ENCODE results near the gene PBXIP1. TPM values are rescaled to one million over a fixed set of nuclear protein-coding genes. Genes with fewer than 3 reads are reported as not detected.
A peak's percentile ranks its signal among the peaks of the same experiment; 100 is the strongest.

PBXIP1 gene
- total and polyA plus RNA-seq, 2 of the 13 experiments (the other 11 are each of a cell fraction or from before 2014, with no cell fraction given): 16.3 to 31.9 TPM

- TF ChIP-seq, protein P1, sequence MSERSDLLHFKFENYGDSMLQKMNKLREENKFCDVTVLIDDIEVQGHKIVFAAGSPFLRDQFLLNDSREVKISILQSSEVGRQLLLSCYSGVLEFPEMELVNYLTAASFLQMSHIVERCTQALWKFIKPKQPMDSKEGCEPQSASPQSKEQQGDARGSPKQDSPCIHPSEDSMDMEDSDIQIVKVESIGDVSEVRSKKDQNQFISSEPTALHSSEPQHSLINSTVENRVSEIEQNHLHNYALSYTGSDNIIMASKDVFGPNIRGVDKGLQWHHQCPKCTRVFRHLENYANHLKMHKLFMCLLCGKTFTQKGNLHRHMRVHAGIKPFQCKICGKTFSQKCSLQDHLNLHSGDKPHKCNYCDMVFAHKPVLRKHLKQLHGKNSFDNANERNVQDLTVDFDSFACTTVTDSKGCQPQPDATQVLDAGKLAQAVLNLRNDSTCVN (CRISPR knock-in tag; IDR thresholded peaks at IDR 0.05; ENCODE audit: borderline replicate concordance): no peak
- TF ChIP-seq ZNF547 (CRISPR knock-in tag; IDR thresholded peaks at IDR 0.05): no peak
- TF ChIP-seq ZZZ3 (CRISPR knock-in tag; IDR thresholded peaks at IDR 0.05; ENCODE audit: borderline replicate concordance): peak; percentile 41; the same call in 1 of the 2 replicates
- no peak for TF ChIP-seq ZNF12 (CRISPR knock-in tag; IDR thresholded peaks at IDR 0.05)
- no peak for TF ChIP-seq ZNF264 (CRISPR knock-in tag; IDR thresholded peaks at IDR 0.05)
- TF ChIP-seq BRF2 (CRISPR knock-in tag; IDR thresholded peaks at IDR 0.05): peak; percentile 66; the same call in 1 of the 2 replicates
- TF ChIP-seq ZNF281 (CRISPR knock-in tag; IDR thresholded peaks at IDR 0.05; ENCODE audit: borderline replicate concordance): no peak; the same call in 1 of the 2 replicates
- no peak for TF ChIP-seq ZBTB25 (CRISPR knock-in tag; IDR thresholded peaks at IDR 0.05)
- TF ChIP-seq PRDM10 (CRISPR knock-in tag; IDR thresholded peaks at IDR 0.05; ENCODE audit: low read depth): no peak
- TF ChIP-seq ZNF577 (CRISPR knock-in tag; IDR thresholded peaks at IDR 0.05; ENCODE audit: borderline replicate concordance, low read depth): no peak
- peak; percentile 83; the same call in 1 of the 2 replicates for TF ChIP-seq SMYD3 (CRISPR knock-in tag; IDR thresholded peaks at IDR 0.05)
- TF ChIP-seq MED1 (CRISPR knock-in tag; IDR thresholded peaks at IDR 0.05): no peak; the same call in 1 of the 2 replicates
Observed at GRCh38 chr1:154974102-154974807, 18.4 kb upstream of the PBXIP1 start, which contains the start of gene CKS1B (continued).
